Measurements from ENCODE around the gene SNRPA. TPM values are rescaled to one million over a fixed set of nuclear protein-coding genes. Genes with fewer than 3 reads are reported as not detected.
"Not testable (repeated sequence)": the region's sequence is repeated elsewhere in the genome, so short reads cannot be mapped to it uniquely, and the experiment has no call there.

Gene SNRPA
- total RNA-seq, 1 experiment from 2014 or later, result 93.3 TPM

DNA sequence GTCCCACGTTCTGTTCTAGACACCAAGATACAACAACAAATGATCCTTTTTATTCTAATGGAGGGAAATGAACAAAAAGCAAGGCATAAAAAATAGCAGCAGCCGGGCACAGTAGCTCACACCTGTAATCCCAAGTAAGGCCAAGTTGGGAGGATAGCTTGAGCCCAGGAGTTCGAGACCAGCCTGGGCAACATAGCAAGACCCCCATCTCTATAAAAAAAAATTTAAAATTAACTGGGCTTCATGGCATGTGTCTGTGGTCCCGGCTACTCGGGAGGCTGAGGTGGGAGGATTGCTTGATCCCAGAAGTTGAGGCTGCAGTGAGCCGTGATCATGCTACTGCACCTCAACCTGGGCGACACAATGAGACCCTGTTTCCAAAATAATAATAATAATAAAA, 25.4 kb downstream of the SNRPA start:
- no peak for DNase-seq (ENCODE audit: low read depth)

DNA sequence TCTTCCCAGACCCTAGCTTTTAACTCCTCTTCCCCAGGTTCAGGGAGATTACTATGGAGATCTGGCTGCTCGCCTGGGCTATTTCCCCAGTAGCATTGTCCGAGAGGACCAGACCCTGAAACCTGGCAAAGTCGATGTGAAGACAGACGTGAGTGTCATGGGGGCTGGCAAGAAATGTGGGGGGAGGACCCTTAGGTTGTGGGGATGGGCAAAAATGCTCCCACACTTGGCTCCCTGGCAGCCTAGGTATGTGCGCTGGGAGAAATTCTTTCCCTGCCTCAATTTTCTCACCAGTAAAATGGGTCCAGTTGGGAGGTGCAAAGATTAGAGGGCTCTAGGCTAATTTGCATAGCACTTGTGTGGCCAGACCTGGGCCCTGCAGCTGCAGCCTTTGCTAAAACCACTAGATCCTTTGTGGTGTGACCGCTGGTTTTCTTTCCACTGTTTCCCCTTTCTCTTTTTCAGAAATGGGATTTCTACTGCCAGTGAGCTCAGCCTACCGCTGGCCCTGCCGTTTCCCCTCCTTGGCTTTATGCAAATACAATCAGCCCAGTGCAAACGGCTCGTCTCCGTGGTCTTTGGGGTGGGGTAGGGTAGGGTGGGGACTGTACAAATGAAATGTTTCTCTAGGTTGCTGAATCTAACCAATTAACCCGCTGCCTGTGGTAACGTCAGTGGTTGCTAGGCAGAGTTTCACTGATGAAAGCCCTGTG, 26.1 kb downstream of the SNRPA start:
- peak; percentile 94 for DNase-seq (ENCODE audit: low read depth)

DNA sequence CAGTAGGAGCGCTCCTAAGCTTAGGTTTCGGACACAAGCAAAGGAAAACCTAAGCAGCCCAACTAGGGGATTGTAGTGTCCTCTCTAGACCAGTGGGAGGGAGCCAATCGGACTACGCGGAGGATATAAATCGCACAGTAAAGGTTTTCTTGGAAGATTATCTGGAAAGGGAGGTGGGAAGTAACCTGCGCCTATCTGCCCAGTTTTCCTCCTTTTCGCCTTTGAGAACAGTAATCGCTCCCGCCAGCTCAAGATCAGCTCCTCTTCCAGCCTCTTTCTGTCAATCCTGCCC, 26.6 kb downstream of the SNRPA start:
- DNase-seq (ENCODE audit: low read depth), result no peak

DNA sequence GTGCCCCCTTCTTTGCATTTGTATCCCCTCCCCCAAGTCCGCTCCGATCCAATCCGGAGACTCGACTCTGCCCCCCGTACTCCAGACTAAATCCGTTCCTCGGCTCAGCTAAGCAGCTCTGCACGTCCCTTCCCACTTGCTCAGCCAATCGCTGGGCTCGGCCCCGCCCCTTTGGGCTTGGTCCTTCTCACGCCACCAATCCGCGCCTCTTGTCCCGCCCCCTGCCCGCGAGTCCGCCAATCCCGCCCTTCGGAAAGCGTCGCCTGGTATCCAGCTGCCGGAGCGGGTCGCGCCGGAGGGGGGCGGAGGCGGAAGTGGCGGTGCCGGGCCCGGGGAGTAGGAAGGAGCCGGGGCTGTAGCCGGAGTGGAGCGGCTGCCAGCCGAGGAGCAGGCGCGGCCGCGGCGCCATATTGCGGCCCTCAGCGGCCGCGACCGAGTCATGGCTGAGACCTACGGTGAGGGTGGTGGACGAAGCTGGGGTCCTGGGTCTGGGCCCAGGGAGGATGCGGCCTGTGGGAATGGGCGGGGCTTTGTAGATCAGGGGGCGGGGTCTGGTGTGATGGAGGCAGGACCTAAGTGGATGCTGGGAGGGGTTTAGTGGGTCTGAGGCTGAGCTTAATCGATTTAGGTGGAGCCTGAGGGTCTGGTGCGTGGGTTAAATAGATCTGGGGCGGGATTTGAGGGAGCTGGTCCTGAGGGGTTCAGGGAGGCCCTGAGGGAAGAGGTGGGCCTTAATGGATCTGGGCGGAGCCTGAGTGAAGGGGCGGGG, 27.1 kb downstream of the SNRPA start, which contains the start of gene RAB4B:
Gene RAB4B, plus strand, starts transcription at position 311 of the 769 bp plus-strand sequence. Its CDS starts 129 bp downstream, at position 440.
- peak; percentile 100 for DNase-seq (ENCODE audit: low read depth)

DNA sequence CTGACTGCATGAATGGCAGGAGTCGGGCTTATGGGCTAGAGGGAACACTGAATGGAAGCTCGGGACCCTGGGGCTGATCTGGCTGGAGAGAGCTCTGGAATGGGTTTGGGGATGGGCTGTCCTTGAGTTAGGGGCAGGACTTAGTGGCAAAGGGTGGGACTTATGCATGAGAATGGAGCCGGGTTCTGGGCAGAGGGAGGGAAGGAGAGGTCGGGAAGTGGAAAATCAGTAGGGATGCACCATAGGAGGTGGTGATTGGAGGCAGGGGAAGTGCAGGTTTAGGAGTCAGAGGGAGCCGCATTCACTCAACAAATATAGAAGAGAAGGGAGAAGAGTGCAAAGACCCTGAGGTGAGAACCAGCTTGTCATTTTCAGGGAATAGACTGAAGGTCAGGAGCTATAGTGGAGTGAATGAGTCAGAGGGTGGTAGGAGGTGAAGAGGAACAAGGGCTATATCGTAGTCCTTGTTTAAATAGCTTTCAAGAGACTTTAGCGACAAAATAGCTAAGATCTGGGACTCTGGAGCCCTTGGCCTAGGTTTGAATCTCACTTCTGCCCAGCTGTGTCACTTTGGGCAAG, 27.8 kb downstream of the SNRPA start:
- peak; percentile 50 for DNase-seq (ENCODE audit: low read depth)

DNA sequence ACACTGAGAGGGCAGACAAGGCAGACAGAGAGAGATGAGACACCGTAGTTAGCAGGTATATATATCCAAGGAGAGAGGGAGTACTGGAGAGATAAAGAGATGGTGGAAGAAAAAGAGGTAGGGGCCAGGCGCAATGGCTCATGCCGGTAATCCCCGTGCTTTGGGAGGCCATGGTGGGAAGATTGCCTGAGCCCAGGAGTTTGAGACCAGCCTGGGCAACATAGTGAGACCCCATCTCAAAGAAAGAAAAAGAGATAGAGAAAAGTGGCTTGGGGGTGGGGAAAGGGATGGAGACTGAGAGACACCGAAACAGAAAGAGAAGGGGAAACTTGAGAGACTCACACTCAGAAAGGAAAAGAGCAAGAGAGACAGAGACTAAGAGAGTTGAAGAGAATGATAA, 29.6 kb downstream of the SNRPA start:
- no peak for DNase-seq (ENCODE audit: low read depth)

DNA sequence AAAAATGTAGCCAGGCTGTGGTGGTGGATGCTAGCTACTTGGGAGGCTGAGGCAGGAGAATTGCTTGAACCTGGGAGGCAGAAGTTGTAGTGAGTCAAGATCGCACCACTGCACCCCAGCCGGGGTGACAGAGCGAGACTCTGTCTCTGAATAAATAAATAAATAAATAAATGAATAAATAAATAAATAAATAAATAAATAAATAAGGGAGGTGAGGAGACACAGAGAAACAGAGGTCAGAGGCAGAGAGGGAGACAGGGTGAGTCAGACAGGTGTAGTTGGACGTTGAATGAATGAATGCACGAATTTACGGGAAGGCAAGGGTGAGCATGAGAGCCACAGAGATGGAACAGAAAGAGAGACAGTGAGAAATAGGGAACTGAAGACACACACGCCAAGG, 30.1 kb downstream of the SNRPA start:
- no peak for DNase-seq (ENCODE audit: low read depth)

DNA sequence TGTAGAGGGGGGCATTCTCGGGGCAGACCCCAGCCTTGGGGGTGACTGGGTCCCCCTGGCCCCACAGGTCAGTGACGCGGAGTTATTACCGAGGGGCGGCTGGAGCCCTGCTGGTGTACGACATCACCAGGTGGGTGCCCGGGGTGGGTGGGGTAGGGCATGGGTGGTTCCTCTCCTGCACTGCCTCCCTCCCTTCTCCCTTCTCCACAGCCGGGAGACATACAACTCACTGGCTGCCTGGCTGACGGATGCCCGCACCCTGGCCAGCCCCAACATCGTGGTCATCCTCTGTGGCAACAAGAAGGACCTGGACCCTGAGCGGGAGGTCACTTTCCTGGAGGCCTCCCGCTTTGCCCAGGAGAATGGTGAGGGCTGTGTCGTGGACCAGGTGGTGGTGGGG, 32.7 kb downstream of the SNRPA start:
- DNase-seq (ENCODE audit: low read depth), result no peak

DNA sequence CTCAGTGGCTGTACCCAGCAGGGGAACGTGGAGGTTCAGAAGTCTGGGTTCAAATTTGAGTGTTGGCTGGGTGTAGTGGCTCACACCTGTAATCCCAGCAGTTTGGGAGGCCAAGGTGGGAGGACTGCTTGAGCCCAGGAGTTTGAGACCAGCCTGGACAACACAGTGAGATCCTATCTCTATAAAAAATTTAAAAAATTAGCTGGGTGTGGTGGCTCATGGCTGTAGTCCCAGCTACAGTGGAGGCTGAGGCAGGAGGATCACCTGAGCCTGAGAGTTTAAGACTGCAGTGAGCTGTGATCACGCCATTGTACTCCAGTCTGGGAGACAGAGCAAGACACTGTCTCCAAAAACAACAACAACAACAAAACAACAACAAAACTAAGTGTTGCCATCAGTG, 33.1 kb downstream of the SNRPA start:
- DNase-seq (ENCODE audit: low read depth), result not testable (repeated sequence)

DNA sequence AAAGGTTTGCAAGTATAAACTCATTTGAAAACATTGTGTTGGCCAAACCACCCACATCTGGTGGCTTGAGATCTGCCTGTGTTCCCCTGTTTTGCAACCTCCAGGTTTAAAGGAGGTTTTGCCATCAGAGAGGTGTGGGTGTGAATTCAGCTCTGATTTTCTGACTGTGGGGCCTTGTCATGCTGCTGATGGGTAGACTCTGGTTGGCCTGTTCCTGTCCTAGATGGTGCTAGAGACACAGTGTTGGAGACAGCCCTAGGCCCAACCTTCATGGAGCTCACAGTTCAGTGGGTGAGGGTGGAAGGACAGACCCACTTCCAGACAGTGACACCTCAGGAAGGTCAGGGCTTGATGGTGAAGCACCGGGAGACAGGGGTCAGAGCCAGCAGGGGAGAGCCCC, 34.5 kb downstream of the SNRPA start:
- no peak for DNase-seq (ENCODE audit: low read depth)

DNA sequence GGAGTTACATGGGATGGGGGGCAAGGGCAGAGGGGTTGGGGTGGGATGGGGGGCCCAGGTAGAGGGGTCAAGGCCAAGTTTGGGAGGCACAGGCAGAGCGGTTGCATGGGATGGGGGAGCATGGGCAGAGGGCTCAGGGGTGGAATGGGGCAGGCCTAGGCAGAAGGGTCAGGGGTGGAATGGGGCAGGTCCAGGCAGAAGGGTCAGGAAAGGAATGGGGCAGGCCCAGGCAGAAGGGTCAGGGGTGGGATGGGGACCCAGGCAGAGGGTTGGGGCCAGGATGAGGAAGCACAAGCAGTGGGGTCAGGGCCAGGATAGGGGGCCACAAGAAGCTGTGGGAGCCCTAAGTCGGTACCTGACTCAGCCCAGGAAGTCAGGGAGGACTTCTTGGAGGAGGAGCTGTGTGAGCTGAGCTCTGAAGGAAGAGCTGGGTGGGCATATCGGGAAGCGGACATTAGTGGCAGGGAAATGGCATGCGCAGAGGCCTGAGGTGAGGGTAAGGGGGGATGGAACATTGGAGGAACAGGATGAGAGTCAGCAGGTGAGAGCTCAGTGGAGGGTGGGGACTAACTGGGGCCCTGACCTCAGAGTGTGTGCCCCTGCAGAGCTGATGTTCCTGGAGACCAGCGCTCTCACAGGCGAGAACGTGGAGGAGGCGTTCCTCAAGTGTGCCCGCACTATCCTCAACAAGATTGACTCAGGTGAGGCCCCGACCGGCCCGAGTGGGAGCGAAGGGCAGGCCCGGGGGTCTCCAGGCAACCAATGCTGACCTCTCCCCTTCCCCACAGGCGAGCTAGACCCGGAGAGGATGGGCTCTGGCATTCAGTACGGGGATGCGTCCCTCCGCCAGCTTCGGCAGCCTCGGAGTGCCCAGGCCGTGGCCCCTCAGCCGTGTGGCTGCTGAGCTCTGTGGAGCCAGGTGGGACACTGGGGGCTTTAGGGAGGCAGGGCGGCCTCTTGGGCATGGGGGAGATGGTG, 35.3 kb downstream of the SNRPA start:
- no peak for DNase-seq (ENCODE audit: low read depth)

DNA sequence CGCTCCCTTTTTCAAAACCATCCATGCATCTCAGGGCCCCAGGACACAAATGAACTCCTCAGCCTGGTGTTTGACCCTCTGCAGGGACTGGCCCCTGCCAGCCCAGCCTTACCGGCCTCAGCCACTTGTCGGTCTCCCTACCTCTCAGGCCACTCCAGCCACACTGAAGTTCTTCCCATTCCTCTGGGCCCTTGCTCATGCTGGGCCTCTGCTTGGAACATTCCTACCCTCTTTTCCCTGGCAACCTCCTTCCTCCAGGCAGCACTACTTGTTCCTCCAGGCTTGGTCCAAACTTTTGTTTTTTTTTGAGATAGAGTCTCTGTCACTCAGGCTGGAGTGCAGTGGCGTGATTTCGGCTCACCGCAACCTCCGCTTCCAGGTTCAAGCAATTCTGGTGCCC, 40.3 kb downstream of the SNRPA start:
- no peak for DNase-seq (ENCODE audit: low read depth)

DNA sequence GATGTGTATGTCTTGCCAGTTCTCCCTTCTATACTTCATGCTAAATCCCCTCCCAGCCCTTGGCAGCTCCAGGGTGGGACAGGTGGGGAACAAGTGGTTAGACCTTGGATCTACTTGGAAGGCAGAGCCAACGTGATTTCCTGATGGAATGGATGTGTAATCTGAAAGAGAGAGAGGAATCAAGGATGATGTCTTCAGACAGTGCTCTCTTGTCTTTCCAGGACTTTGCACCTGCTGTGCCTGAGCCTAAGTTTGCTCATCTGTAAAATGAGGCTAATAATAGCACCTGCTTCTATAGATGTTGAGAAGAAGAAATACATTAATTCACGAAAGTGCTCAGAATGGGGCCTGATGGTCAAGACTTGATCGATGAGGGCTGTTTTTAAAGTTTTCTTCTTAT, 41.0 kb downstream of the SNRPA start:
- no peak for DNase-seq (ENCODE audit: low read depth)

DNA sequence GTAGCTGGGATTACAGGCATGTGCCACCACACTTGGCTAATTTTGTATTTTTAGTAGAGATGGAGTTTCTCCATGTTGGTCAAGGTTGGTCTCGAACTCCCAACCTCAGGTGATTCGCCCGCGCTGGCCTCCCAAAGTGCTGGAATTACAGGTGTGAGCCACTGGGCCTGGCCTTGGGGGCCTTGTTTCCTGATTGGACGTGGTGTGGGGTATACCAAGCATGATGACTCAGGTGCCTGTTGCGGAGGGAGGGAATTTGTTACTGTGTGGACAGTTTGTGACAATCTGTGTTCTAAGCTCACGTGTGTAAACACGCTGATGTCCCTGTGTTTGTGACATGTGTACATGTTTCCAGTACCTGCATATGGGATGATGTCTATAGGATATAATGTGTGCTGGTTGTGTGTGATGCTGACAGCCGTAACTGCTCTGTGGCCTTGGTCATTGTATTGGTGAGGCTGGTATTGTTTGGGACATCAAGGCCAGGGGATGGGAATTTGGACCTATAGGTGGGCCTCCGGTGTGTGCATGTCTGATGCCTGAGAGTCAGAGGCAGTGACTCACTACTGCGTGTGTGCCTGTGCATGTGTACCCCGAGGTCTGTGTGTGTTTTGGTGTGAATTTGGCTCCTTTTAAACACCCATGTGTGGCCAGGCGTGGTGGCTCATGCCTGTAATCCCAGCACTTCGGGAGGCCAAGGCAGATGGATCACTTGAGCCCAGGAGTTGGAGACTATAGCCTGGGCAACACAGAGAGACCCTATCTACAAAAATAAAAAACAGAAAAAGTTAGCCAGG, 46.4 kb downstream of the SNRPA start:
- no peak for DNase-seq (ENCODE audit: low read depth)

DNA sequence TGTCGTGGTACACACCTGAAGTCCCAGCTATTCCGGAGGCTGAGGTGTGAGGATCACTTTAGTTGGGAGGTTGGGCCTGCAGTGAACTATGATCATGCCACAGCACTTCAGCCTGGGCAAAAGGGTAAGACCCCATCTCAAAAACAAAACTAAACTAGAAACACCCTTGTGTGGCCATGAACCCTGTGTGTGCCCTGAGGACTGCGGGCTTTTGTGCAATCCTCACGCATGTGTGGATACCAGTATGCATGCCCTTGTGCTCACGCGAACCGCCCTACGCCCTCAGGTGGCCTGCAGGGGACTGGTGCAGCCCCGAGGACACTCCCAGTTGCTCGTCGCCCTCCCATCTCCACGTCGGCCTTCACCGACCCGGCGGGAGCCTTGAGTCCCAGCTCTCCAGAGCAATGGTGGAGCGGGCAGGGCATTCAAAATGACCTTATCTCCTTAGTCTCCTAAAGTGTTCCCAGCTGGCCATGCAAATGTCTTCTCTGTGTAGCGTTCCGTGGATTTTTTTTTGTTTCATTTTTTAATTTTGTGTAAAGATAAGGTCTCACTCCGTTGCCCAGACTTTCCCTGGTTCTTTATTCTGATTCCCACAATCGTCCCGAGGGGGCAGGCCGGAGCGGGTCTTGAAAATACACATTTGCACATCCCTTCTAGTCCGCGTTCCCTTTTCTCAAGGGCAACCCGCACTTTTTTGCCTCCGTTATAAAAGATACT, 47.1 kb downstream of the SNRPA start:
- DNase-seq (ENCODE audit: low read depth), result peak; percentile 79

DNA sequence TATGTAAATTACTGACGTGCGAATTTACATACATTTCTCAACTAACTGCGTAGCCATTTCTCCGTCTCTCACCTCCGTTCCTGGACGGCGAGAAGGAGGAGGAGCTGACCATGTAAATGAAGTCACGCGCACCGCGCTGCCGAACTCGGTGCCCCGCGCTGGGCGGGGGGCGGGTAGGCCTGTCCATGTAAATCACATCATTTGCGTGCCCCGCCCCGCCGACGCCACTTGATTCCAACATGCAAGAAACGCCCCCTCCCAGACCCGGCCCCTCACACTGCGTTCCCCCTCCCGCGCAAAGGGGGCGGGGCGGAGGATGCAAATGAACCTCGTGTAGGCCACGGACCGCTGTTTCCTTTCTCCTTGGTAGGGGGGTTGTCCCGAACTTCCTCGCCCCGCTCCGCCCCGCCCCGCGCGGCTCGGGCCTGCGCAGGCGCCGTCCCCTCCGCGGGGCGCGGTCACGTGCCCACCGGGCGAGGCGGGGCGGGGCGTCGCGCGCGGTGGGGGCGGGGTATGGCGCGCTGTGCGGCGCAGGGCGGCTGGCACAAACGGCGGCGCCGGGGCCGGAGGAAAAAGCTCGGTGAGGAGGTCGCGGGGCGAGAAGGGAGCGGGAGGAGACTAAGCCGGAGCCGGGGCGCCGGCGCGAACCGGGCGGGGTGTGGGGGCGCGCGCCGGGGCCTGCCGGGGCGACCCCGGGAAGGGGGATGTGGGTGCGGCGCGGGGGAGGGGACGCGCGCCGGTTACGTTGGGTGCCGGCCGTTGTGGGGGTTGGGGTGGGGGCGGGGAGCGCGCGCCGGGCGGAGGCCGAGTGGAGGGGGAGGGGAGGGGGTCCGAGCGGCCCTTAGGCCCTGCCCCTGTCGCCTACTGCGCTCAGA, 47.9 kb downstream of the SNRPA start, which contains the start of gene EGLN2:
Gene EGLN2, plus strand, starts transcription at position 509 of the 875 bp plus-strand sequence. CDS start 1,382 bp downstream, outside the sequence.
- DNase-seq (ENCODE audit: low read depth), result peak; percentile 100

DNA sequence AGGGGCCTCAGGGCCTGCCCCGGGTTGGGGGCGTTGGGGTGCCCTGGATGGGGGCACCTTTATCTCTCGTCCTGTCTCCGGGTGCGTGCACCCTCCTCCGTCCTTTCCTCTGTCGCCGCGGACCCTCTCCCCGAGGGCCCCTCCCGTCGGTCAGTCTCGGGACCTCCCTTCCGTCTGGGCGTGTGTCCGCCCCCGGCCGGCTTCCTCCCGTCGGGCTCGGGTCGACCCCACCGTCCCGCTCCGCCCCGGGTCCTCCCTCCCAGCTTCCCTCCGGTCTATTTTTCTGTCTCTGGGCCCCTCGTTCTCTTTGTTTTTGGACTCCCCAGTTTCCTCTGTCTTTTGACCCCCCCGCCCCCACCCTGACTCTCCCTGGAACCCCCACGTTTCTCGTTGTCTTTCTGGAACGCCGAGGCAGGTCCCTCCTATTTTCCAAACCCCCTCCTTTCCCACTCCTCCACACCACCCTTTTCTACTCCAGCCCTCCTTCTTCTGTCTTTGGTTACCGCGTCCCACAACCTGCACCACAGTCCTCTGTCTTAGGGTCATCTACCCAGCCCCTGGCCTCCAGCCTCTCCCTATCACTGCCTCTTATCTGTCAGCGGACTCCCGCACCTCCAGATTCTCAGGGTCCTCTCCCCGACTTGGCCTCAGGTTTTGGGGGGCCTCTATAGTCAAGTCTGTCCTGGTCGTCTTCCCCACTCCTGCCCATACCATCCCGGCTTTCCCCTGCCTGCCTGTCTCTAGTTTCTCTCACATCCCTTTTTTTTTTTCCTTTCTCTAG, 48.7 kb downstream of the SNRPA start:
- DNase-seq (ENCODE audit: low read depth), result peak; percentile 29

DNA sequence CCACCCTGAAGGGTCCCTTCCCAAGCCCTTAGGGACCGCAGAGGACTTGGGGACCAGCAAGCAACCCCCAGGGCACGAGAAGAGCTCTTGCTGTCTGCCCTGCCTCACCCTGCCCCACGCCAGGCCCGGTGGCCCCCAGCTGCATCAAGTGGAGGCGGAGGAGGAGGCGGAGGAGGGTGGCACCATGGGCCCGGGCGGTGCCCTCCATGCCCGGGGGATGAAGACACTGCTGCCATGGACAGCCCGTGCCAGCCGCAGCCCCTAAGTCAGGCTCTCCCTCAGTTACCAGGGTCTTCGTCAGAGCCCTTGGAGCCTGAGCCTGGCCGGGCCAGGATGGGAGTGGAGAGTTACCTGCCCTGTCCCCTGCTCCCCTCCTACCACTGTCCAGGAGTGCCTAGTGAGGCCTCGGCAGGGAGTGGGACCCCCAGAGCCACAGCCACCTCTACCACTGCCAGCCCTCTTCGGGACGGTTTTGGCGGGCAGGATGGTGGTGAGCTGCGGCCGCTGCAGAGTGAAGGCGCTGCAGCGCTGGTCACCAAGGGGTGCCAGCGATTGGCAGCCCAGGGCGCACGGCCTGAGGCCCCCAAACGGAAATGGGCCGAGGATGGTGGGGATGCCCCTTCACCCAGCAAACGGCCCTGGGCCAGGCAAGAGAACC, 49.5 kb downstream of the SNRPA start:
- no peak for DNase-seq (ENCODE audit: low read depth)

Data from M059J (cell line).